ENCODE data around the gene DUSP28. TPM values are rescaled to one million over a fixed set of nuclear protein-coding genes. Genes with fewer than 3 reads are reported as not detected.
A peak's percentile ranks its signal among the peaks of the same experiment; 100 is the strongest.

Gene DUSP28
- total and polyA plus RNA-seq, 2 of the 8 experiments (the other 6 are each of a cell fraction or from before 2014, with no cell fraction given) = 2.1 to 2.3 TPM

DNA sequence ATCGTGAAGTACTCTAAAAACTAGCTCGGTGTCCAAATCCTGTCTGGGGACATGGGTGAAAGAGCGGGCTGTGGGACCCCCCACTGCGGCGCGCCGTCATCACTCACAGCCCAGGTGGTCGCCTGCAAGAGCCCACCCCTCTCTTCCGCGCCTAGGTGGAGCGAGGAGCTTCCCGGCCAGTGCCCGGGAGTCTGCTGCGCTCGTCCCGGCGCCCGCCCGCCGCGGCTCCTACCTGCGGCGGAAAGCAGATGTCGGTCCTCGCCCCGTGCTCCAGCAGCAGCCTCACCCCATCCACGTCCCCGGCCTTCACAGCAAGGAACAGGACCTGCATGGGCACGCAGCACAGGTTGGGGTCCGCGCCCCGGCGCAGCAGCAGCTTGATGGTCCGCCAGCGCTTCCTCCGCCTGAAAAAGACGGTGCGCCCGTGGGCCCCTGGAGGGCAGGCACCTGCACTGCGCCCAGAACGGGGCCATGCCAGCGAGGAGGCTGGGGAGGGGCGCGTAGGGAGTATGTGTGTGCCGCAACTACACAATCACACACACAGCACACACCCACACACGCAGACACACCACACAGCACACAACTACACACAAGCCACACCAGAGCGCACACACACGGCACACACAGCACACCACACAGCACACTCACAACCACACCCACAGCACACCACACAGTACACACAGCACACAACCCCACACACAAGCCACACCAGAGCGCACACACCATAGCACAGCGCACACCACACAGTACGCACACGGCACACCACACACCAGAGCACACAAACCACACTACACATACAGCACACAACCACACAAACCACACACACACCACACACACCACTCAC lies 39.8 kb upstream of the DUSP28 start (continued):
- TF ChIP-seq, protein P1, sequence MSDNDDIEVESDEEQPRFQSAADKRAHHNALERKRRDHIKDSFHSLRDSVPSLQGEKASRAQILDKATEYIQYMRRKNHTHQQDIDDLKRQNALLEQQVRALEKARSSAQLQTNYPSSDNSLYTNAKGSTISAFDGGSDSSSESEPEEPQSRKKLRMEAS (IDR thresholded peaks at IDR 0.05) = no peak
- TF ChIP-seq SIN3A (conservative IDR thresholded peaks at IDR 0.05 in 1 of 2, IDR thresholded peaks at IDR 0.05 in 1 of 2; ENCODE audit: low read depth in 1 of 2, low read length in 2 of 2) = no peak
- peak; percentile 93 for TF ChIP-seq KDM4A (IDR thresholded peaks at IDR 0.05; ENCODE audit: low read depth, low read length, severe bottlenecking)
- TF ChIP-seq BACH1 (IDR thresholded peaks at IDR 0.05; ENCODE audit: low read length) = no peak
- TF ChIP-seq CBX8 (IDR thresholded peaks at IDR 0.05; ENCODE audit: borderline replicate concordance, low read depth, low read length) = no peak
- TF ChIP-seq, protein P2, sequence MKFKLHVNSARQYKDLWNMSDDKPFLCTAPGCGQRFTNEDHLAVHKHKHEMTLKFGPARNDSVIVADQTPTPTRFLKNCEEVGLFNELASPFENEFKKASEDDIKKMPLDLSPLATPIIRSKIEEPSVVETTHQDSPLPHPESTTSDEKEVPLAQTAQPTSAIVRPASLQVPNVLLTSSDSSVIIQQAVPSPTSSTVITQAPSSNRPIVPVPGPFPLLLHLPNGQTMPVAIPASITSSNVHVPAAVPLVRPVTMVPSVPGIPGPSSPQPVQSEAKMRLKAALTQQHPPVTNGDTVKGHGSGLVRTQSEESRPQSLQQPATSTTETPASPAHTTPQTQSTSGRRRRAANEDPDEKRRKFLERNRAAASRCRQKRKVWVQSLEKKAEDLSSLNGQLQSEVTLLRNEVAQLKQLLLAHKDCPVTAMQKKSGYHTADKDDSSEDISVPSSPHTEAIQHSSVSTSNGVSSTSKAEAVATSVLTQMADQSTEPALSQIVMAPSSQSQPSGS (IDR thresholded peaks at IDR 0.05; ENCODE audit: low read length) = no peak
- no peak for TF ChIP-seq NANOG (IDR thresholded peaks at IDR 0.05; ENCODE audit: insufficient read depth, low read depth, low read length, poor library complexity, severe bottlenecking)
- TF ChIP-seq RNF2 (IDR thresholded peaks at IDR 0.05; ENCODE audit: borderline replicate concordance, low read depth, low read length, missing control alignments, poor library complexity, severe bottlenecking) = no peak
- no peak for TF ChIP-seq SUZ12 (IDR thresholded peaks at IDR 0.05; ENCODE audit: low read length)

Measured in H1 (cell line).